Testis (tissue), 2 donors: ENCODE results near the gene RTN4RL1.

Experiments used
- POLR2A ChIP-seq: fragments of 450-650 bp; IDR thresholded peaks from one replicate; pipeline ENCODE4 v1.6.1; 2017; ENCODE audit warnings: antibody characterized with exemption, mild to moderate bottlenecking, moderate library complexity
- TF ChIP-seq, protein P1 (sequence below), 3 experiments: fragments of 450-650 bp in 2 of 3; fragments of 200-600 bp in 1 of 3; sonication (generic) in 1 of 3; IDR thresholded peaks; one replicate each; pipeline ENCODE4 v1.5.1; 2016 to 2019; ENCODE audit warnings: antibody characterized with exemption in 3 of 3, mild to moderate bottlenecking in 2 of 3, moderate library complexity in 1 of 3

DNA sequence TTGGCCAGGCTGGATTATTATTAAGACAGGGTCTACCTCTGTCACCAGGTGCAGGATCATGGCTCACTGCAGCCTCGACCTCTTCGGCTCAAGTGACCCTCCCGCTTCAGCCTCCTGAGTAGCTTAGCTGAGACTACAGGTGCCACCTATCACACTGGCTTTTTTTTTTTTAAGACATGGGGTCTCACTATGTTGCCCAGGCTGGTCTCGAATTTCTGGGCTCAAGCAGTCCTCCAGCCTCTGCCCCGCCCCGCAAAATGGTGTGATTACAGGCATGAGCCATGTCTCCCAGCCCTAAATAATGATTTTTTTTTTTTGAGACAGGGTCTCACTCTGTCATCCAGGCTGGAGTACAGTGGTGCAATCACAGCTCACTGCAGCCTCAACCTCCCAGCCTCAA lies 22.5 kb upstream of the RTN4RL1 start:
- TF ChIP-seq, protein P1, sequence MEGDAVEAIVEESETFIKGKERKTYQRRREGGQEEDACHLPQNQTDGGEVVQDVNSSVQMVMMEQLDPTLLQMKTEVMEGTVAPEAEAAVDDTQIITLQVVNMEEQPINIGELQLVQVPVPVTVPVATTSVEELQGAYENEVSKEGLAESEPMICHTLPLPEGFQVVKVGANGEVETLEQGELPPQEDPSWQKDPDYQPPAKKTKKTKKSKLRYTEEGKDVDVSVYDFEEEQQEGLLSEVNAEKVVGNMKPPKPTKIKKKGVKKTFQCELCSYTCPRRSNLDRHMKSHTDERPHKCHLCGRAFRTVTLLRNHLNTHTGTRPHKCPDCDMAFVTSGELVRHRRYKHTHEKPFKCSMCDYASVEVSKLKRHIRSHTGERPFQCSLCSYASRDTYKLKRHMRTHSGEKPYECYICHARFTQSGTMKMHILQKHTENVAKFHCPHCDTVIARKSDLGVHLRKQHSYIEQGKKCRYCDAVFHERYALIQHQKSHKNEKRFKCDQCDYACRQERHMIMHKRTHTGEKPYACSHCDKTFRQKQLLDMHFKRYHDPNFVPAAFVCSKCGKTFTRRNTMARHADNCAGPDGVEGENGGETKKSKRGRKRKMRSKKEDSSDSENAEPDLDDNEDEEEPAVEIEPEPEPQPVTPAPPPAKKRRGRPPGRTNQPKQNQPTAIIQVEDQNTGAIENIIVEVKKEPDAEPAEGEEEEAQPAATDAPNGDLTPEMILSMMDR (IDR thresholded peaks at IDR 0.05): no peak
- TF ChIP-seq POLR2A: no peak
